Astrocyte (in vitro differentiated cells and primary cell): ENCODE data around the gene ARAP1. TPM values are rescaled to one million over a fixed set of nuclear protein-coding genes. Genes with fewer than 3 reads are reported as not detected.

Experiments used
- DNase-seq: peaks from one replicate; pipeline ENCODE4 v3.0.0-alpha.2; 2010; ENCODE audit warnings: low read depth
- FAIRE-seq: peaks from 2 replicates; lab custom pipeline; 2011; peaks lifted over from hg19 to GRCh38; lab: Jason Lieb, UNC
- H2AFZ ChIP-seq: 2 replicates; pipeline ENCODE4 v1.6.0; 2012; ENCODE audit warnings: low read depth, low read length, inconsistent platforms
- H3K27ac ChIP-seq: 2 replicates; pipeline ENCODE4 v1.5.1; 2011; ENCODE audit warnings: low read depth, low read length, inconsistent platforms
- H3K27me3 ChIP-seq: 2 replicates; pipeline ENCODE4 v1.6.0; 2011; ENCODE audit warnings: low read length, inconsistent platforms; ENCODE audit not compliant: insufficient read depth
- H3K36me3 ChIP-seq: 2 replicates; pipeline ENCODE4 v1.5.1; 2011; ENCODE audit warnings: low read length, inconsistent platforms; ENCODE audit not compliant: insufficient read depth
- H3K4me1 ChIP-seq: 2 replicates; pipeline ENCODE4 v1.5.1; 2011; ENCODE audit warnings: low read length, inconsistent platforms; ENCODE audit not compliant: insufficient read depth
- H3K4me2 ChIP-seq: 2 replicates; pipeline ENCODE4 v1.6.0; 2012; ENCODE audit warnings: low read length, inconsistent platforms
- H3K4me3 ChIP-seq: 2 replicates; pipeline ENCODE4 v1.5.1; 2011; ENCODE audit warnings: low read depth, mild to moderate bottlenecking, low read length, inconsistent platforms; ENCODE audit not compliant: insufficient read depth
- H3K79me2 ChIP-seq: 2 replicates; pipeline ENCODE4 v1.6.0; 2012; ENCODE audit warnings: mild to moderate bottlenecking, low read length, inconsistent platforms; ENCODE audit not compliant: insufficient read depth
- H3K9ac ChIP-seq: 2 replicates; pipeline ENCODE4 v1.6.0; 2012; ENCODE audit warnings: mild to moderate bottlenecking, low read length, inconsistent platforms
- H3K9me3 ChIP-seq: 2 replicates; pipeline ENCODE4 v1.5.1; 2012; ENCODE audit warnings: low read depth, mild to moderate bottlenecking, low read length, inconsistent platforms; ENCODE audit not compliant: insufficient read depth
- H4K20me1 ChIP-seq: 2 replicates; pipeline ENCODE4 v1.6.0; 2012; ENCODE audit warnings: low read length, inconsistent platforms; ENCODE audit not compliant: insufficient read depth
- H3K27ac Mint-ChIP-seq: one replicate; pipeline ENCODE4 v1.8.0; 2021; ENCODE audit warnings: mild to moderate bottlenecking, mixed read lengths; ENCODE audit not compliant: unreplicated experiment
- H3K27me3 Mint-ChIP-seq: one replicate; pipeline ENCODE4 v1.8.0; 2021; ENCODE audit warnings: low read depth, mixed read lengths; ENCODE audit not compliant: unreplicated experiment
- H3K36me3 Mint-ChIP-seq: one replicate; pipeline ENCODE4 v1.8.0; 2021; ENCODE audit warnings: low read depth, mixed read lengths; ENCODE audit not compliant: unreplicated experiment
- H3K4me1 Mint-ChIP-seq: one replicate; pipeline ENCODE4 v1.8.0; 2021; ENCODE audit warnings: low read depth, mixed read lengths; ENCODE audit not compliant: unreplicated experiment
- H3K4me3 Mint-ChIP-seq: one replicate; pipeline ENCODE4 v1.8.0; 2021; ENCODE audit warnings: mild to moderate bottlenecking, moderate library complexity, mixed read lengths; ENCODE audit not compliant: unreplicated experiment
- H3K9me3 Mint-ChIP-seq: one replicate; pipeline ENCODE4 v1.8.0; 2021; ENCODE audit warnings: mild to moderate bottlenecking, mixed read lengths; ENCODE audit not compliant: unreplicated experiment
- EZH2 ChIP-seq: IDR thresholded peaks from 2 replicates; pipeline ENCODE4 v1.6.1; 2012; ENCODE audit warnings: mild to moderate bottlenecking, low read length, inconsistent platforms; ENCODE audit not compliant: insufficient read depth
- total RNA-seq: library from RNA; stranded (reverse); gene quantifications from 2 replicates; pipeline ENCODE4 v1.2.1, GENCODE V29; 2021
- TF ChIP-seq, protein P1 (sequence below): IDR thresholded peaks from 2 replicates; pipeline ENCODE4 v1.5.1; 2011; ENCODE audit warnings: low read depth, mild to moderate bottlenecking, inconsistent platforms, low read length, moderate library complexity; ENCODE audit not compliant: insufficient read depth

Gene ARAP1
- total RNA-seq, 1 donor from 2014 or later, result 31.9 TPM

DNA sequence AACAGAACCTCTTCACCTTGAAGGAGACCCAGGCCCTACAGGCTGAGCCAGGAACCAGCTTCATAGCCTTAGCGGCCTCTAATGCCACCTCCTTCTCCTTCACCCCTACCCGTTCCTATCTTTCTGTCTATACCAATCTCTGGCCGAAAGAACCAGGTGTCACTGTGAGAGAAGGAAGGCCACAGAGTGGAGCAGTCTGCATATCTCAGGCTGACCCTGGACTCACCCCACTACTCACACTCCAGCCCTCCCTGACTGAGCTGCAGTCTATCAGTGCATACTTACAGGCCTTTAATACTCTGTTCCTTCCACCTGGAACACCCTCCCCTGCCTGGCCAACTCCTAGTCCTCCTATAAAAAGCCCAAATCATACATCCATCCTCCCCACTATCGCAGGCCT lies 32.7 kb downstream of the ARAP1 start:
- Histone ChIP-seq H3K4me2 (peak overlapping the region; percentile 92), H3K9ac (peak overlapping the region; percentile 22), H3K9me3 (no peaks in the 10 kb centered on the region), H3K4me3 (no peak overlapping the region), H3K36me3 (peaks cover 2% of the 10 kb centered on the region), H4K20me1 (peaks cover 67% of the 10 kb centered on the region), H3K27me3 (no peaks in the 10 kb centered on the region), H3K79me2 (peaks cover 78% of the 10 kb centered on the region), H3K27ac (no peak overlapping the region), H3K4me1 (peaks cover 33% of the 10 kb centered on the region), H2AFZ (no peak overlapping the region)
- peaks cover 7% of the 10 kb centered on the region for H3K36me3 Mint-ChIP-seq
- DNase-seq (no peak), FAIRE-seq (no peak)
- H3K4me1 Mint-ChIP-seq, result peaks cover 34% of the 10 kb centered on the region
- TF ChIP-seq EZH2, result no peak
- TF ChIP-seq, protein P1, sequence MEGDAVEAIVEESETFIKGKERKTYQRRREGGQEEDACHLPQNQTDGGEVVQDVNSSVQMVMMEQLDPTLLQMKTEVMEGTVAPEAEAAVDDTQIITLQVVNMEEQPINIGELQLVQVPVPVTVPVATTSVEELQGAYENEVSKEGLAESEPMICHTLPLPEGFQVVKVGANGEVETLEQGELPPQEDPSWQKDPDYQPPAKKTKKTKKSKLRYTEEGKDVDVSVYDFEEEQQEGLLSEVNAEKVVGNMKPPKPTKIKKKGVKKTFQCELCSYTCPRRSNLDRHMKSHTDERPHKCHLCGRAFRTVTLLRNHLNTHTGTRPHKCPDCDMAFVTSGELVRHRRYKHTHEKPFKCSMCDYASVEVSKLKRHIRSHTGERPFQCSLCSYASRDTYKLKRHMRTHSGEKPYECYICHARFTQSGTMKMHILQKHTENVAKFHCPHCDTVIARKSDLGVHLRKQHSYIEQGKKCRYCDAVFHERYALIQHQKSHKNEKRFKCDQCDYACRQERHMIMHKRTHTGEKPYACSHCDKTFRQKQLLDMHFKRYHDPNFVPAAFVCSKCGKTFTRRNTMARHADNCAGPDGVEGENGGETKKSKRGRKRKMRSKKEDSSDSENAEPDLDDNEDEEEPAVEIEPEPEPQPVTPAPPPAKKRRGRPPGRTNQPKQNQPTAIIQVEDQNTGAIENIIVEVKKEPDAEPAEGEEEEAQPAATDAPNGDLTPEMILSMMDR, result no peak
- H3K4me3 Mint-ChIP-seq, result no peak overlapping the region
- H3K27ac Mint-ChIP-seq, result no peak overlapping the region
- no peaks in the 10 kb centered on the region for H3K9me3 Mint-ChIP-seq
- H3K27me3 Mint-ChIP-seq, result peaks cover 2% of the 10 kb centered on the region

DNA sequence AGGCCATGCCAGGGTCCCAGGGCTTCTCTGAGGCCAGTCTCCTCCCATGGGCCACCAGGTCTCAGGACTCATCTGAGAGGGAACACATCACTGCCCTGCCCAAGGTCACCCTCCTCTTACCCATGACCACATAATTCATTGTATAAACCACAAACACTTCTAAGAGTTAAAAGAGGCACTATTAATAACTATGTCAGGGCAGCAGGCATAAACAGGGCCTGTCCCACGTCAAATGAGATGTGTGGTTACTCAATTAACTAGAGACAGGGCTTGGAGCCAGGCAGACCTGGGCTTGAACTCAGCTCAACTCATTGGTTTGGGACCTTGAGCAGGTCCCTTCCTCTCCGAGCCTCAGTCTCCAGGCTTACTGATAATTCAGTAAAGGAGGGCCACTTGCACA lies 33.1 kb downstream of the ARAP1 start:
- H2AFZ ChIP-seq, result no peak overlapping the region
- no peaks in the 10 kb centered on the region for H3K27me3 ChIP-seq
- peak; percentile 46 for DNase-seq
- H3K27ac ChIP-seq, result no peak overlapping the region
- Mint-ChIP-seq H3K36me3 (peaks cover 7% of the 10 kb centered on the region), H3K4me3 (no peak overlapping the region), H3K4me1 (peaks cover 32% of the 10 kb centered on the region), H3K27ac (no peak overlapping the region), H3K9me3 (no peaks in the 10 kb centered on the region), H3K27me3 (peaks cover 2% of the 10 kb centered on the region)
- no peak for FAIRE-seq
- TF ChIP-seq EZH2, result no peak
- TF ChIP-seq, protein P1, result no peak
- H3K9ac ChIP-seq, result peak overlapping the region; percentile 22
- peaks cover 71% of the 10 kb centered on the region for H4K20me1 ChIP-seq
- no peak overlapping the region for H3K4me2 ChIP-seq
- no peaks in the 10 kb centered on the region for H3K9me3 ChIP-seq
- peaks cover 33% of the 10 kb centered on the region for H3K4me1 ChIP-seq
- peaks cover 2% of the 10 kb centered on the region for H3K36me3 ChIP-seq
- H3K4me3 ChIP-seq, result no peak overlapping the region
- H3K79me2 ChIP-seq, result peaks cover 76% of the 10 kb centered on the region

DNA sequence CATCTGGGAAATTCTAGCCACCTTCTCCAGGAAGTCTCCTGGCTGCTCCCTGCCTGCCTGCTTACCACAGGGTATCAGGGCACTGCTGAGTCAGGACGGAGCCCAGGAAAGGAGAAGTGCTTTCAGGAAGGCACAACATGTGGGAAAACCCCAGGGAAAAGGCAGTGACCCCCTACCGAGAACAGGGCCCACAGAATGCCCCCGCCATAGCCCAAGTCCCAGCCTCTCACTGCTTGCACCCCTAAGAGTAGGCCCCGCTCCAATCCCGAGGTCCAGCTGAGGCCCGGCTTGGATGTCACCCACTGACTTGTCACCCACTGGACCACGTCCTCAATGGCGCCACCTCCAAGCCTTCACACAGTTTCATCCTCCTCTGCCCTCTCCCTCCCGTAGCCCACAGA lies 34.1 kb downstream of the ARAP1 start:
- Mint-ChIP-seq H3K9me3 (no peaks in the 10 kb centered on the region), H3K4me1 (peaks cover 26% of the 10 kb centered on the region), H3K27me3 (peaks cover 2% of the 10 kb centered on the region), H3K36me3 (peaks cover 7% of the 10 kb centered on the region), H3K4me3 (no peak overlapping the region), H3K27ac (no peak overlapping the region)
- Histone ChIP-seq H3K9ac (no peak overlapping the region), H4K20me1 (peaks cover 79% of the 10 kb centered on the region), H3K4me2 (no peak overlapping the region), H3K27me3 (no peaks in the 10 kb centered on the region), H3K79me2 (peaks cover 66% of the 10 kb centered on the region), H3K9me3 (no peaks in the 10 kb centered on the region), H2AFZ (no peak overlapping the region), H3K36me3 (peaks cover 2% of the 10 kb centered on the region), H3K4me3 (no peak overlapping the region), H3K27ac (no peak overlapping the region), H3K4me1 (peaks cover 33% of the 10 kb centered on the region)
- DNase-seq, result no peak
- no peak for FAIRE-seq
- TF ChIP-seq, protein P1, result no peak
- TF ChIP-seq EZH2, result no peak
